HG02973 (cell line): ENCODE results near the gene PHOSPHO1.
"Not testable (repeated sequence)": the region's sequence is repeated elsewhere in the genome, so short reads cannot be mapped to it uniquely, and the experiment has no call there.

Experiments used
- ATAC-seq: cut with Tn5 transposase; IDR thresholded peaks from one replicate; pipeline ENCODE4 v1.9.1; 2021; ENCODE audit warnings: moderate library complexity; ENCODE audit not compliant: unreplicated experiment

PHOSPHO1 gene

DNA sequence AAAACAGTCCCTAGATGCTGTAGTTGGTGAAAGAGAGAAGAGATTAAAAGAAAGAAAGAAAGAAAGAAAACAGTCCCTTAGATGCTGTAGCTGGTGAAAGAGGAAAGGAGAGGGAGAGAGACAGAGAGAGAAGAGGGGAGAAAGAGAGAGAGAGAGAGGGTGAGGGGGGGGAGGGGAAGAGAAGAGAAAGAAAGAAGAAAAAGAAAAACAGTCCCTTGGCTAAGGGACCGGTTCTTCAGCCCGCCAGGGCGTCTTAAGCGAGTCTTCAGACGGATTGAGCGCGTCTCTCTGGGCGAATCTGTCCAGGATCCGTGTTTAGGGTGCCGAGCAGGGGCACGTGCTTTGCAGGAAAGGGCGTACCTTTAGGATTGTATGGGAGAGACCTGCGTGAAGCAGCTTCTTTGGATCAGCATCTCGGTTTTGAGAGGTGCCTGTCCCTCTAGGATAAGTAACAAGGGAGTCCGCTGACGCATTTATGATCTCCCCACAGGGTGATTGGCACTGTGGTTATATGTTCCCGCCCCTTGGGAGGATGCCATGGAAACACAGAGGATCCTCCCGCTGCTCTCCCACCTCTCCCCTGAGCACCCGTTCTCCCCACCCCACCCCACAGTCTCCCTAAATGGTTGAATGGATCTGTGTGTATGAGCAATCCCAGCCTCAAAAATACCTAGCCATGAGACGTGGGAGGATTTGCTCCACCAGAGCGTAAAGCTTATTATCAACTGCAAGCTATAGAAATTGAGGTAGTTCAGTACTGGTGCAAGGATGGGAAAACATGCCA is 36.9 kb downstream of the PHOSPHO1 start:
- ATAC-seq, result no peak

DNA sequence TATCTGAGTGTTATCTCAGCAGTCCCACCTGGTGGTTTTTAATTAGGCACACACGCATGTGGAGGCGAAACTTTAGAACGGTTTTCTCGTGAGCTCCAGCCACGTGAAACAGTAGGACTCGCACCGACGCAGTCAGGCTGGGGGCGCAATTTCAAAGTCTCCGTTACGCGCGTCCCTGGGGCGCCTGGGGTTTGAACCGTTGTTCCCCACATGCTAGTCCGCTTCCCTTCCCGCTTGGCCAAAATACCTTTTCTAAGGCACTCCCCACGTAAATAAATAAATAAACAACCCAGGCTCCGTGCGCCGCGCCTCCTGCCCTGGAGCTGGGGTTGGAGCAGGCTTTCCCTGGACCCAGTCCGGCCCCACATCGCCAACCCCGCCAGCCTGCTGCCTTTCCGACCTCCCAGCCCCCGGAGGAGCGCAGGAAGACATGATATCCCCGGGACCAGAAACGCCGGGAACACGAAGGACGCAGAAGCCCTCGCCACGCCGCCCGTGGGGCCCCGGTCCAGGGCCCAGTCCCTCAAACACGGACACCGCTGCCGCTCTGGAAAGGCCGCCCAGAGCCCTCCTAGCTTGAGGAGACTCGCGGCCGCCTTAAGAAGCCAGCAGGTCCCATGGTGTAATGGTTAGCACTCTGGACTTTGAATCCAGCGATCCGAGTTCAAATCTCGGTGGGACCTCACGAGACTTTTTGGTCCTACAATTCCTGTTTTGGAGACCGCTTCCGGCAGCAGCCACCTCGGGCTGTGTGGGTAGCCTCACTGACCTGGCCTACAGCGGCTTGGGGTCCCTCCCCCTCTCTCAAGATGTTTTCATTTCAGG is 38.5 kb downstream of the PHOSPHO1 start:
- ATAC-seq, result peak; percentile 48

DNA sequence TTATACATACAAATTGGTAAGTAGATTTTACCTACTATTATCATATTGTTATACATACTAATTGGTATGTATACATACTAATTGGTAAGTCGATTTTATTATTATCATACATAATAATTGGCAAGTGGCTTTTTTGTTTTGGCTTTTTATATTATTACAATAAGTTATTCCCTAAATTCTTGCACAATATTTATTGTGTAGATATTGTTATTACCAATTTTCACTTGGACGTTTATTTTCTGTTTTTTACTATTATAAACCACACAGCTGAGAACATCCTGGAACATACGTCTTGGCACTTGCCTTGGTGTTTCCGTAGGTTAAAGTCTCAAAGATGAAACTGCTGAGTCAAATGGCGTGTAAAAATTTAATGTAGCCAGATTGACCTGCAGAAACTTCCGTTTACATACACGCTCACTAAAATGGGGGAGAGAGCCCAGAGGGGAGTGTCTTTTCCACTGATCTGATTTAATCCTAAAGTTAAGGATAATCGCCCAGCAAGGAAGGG is 39.1 kb downstream of the PHOSPHO1 start:
- peak; percentile 4 for ATAC-seq

DNA sequence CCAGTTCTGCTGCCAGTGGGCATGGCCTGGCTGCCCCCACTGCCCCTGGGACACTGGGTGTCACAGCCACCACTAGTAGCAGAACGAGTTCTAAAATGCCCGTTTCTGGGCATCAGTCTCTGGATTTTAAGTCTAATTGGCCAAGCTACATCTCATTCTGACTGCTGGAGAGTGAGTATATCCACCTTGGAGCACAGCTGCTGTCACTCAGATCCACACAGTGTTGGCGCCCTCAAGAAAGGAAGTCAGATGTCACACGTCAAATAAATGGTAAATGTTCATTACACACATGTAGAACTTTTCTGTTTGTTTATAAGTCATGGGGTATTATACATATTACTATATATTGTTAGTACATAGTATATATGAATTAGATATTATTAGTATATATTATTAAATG is 39.7 kb downstream of the PHOSPHO1 start:
- no peak for ATAC-seq

DNA sequence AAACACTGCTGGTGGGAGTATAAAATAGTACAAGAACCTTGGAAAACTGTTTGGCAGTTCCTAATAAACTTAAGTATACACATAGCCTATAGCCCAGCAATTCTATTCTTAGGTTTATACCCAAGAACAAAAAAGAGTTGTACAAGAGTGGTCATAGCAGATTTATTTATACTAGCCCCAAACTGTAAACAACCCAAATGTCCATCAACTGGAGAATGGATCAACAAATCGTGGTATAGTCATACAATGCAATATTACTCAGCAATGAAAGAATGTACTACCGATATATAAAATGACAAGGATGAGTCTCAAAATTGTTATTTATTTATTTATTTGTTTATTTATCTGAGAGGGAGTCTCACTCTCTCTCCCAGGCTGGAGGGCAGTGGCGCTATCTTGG is 43.3 kb downstream of the PHOSPHO1 start:
- ATAC-seq, result no peak

DNA sequence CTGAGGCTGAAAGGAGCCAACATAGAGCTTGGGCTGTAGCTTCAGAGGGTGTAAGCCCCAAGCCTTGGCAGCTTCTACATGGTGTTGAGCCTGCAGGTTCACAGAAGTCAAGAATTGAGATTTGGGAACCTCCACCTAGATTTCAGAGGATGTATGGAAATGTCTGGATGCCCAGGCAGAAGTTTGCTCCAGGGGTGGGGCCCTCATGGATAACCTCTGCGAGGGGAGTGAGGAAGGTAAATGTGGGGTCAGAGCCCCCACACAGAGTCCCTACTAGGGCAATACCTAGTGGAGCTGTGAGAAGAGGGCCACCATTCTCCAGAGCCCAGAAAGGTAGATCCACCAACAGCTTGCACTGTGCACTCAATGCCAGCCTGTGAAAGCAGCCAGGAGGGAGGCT is 45.2 kb downstream of the PHOSPHO1 start:
- ATAC-seq, result not testable (repeated sequence)

DNA sequence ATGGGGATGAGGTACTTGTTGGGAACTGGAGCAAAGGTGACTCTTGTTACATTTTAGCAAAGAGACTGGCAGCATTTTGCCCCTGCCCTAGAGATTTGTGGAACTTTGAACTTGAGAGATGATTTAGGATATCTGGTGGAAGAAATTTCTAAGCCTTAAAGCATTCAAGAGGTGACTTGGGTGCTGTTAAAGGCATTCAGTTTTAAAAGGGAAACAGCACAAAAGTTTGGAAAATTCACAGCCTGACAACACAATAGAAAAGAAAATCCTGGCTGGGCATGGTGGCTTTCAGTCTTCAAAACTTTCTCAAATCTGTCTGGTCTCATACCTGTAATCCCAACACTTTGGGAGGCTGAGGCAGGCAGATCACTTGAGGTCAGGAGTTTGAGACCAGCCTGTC is 46.1 kb downstream of the PHOSPHO1 start:
- not testable (repeated sequence) for ATAC-seq

DNA sequence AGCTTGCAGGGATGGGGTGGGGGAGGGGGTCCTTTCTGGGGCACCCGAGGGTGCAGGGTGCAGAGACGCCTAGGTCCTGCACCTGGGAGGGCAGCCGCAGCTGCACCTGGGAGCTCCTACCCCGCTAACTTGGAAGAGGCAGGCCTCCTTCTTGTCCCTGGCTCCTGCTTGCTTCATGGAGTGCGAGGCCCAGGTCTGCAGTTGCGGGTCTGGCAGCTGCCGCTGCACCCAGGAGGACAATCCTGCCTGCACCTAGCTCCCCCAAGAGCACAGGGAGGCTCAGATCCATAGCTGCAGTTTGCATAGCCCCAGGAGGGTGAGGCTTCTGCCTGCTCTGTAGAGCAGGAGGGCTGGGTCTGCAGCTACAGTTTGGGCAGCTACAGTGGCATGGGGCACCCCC is 46.8 kb downstream of the PHOSPHO1 start:
- no peak for ATAC-seq

DNA sequence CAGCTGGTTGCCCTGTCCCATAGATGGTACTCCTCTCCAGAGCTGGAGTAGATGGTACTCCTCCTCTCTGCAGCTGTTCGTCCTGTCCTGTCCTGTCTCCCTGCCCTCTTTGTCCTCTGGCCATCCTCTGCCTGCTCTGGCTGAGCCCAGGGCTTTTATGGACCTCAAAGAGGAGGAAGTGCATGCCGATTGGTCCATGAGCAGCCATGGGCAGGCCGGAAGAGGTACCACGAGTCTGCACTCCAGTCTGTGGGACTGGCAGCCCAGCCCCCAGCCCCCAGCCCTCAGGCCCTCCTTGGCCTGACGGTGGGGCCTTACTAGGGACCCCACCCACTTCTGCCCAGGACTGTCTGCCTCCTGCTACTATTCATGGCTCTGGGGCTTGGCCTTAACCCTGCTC is 47.2 kb downstream of the PHOSPHO1 start:
- no peak for ATAC-seq

DNA sequence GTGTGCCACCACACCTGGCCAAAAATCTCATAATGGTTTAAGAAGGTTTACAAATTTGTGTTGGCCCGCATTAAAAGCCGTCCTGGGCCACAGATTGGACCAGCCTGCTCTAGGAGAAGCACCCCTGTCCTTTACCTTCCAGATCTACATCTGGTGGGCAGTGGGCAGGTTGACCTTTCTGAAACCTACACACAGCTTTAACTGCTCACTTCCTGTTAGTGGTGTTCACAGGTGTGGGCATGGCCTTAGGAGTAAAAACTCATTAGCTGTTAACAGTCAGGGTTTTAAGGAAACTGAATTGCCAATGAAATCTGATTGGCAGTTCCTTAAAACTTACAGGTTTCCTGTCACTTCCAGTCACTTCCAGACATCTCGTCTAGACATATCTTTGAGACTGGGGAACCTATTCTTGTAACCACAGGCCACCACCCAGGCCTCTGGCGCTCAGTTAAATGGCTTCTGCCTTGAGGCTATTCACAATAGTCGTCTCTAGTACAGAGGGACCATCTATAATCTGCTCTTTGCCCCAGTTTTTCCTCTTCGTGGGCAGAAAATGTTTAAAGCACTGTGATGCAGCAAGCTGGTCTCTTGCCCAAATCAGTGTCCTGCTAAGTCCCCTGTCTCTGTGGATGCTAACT is 49.5 kb downstream of the PHOSPHO1 start:
- ATAC-seq, result no peak

DNA sequence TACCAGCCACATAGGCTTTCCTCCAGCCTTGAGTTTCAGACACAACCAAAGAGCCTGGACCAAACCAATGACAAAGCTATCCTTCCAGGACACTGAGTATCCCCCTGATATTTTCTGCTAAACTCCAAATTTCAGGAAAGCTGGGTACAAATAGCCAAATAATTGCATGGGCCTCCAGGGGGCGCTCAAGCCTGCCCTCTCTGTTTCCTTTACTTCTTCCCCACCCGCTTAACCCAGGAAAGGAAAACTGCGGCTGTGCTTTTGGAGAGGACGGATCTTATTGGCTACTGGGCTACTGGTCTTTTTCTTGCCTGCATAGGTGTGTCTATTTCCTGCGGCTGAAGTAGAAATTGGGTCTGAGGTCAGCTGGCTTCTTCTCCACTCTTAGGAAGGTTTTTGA is 50.3 kb downstream of the PHOSPHO1 start:
- ATAC-seq, result no peak

DNA sequence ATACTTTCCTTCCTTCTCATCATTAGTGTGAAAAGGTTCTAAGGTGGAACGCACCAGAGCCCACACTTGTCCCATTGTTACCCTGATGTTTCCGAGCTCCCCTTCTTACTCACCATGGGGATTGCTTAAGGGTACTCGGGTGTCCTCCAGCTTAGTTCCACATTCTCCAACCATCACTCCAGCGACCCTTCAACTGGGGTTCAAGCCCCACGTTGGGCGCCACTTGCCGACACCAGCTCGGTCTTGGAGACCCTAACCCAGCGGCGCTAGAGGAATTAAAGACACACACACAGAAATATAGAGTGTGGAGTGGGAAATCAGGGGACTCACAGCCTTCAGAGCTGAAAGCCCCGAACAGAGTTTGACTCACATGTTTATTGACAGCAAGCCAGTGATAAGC is 54.6 kb downstream of the PHOSPHO1 start:
- ATAC-seq, result not testable (repeated sequence)
